ENCODE data around the gene HAVCR2.

HAVCR2 gene

GRCh38 chr5:157142317-157143126, 33.7 kb upstream of the HAVCR2 start, which contains the start of gene MED7:
Gene MED7, minus strand, starts transcription at chr5:157142865. Its CDS starts 3,434 bp downstream, at chr5:157139431.
- no peaks in the 10 kb centered on the region for H4K20me1 ChIP-seq (ENCODE audit: control insufficient read depth, insufficient read depth, low read depth, low read length)
- H3F3A ChIP-seq (ENCODE audit: control insufficient read depth, insufficient read depth), result peaks cover 5% of the 10 kb centered on the region; the same call in 1 of the 2 replicates
- H3K36me3 ChIP-seq (ENCODE audit: control insufficient read depth, low read length), result peaks cover 36% of the 10 kb centered on the region
- H3K9me3 ChIP-seq (ENCODE audit: control insufficient read depth, insufficient read depth, low read length), result no peaks in the 10 kb centered on the region
- peak within 1 kb of the TSS; percentile 91 for H3K4me3 ChIP-seq (ENCODE audit: low read length)
- peak within 1 kb of the TSS; percentile 85 for H3K4me2 ChIP-seq (ENCODE audit: low read length)
- H3K4me1 ChIP-seq (ENCODE audit: control insufficient read depth, low read length), result peaks cover 22% of the 10 kb centered on the region
- no peaks in the 10 kb centered on the region for H3K27me3 ChIP-seq (ENCODE audit: control insufficient read depth, low read length)
- H3K9me2 ChIP-seq (replicated peaks; ENCODE audit: control insufficient read depth, low read length), result no peaks in the 10 kb centered on the region
- H3K79me2 ChIP-seq (ENCODE audit: control insufficient read depth, low read length), result peaks cover 51% of the 10 kb centered on the region
- peak within 1 kb of the TSS; percentile 68 for H3K27ac ChIP-seq (ENCODE audit: low read depth, low read length)
- TF ChIP-seq, protein P1, sequence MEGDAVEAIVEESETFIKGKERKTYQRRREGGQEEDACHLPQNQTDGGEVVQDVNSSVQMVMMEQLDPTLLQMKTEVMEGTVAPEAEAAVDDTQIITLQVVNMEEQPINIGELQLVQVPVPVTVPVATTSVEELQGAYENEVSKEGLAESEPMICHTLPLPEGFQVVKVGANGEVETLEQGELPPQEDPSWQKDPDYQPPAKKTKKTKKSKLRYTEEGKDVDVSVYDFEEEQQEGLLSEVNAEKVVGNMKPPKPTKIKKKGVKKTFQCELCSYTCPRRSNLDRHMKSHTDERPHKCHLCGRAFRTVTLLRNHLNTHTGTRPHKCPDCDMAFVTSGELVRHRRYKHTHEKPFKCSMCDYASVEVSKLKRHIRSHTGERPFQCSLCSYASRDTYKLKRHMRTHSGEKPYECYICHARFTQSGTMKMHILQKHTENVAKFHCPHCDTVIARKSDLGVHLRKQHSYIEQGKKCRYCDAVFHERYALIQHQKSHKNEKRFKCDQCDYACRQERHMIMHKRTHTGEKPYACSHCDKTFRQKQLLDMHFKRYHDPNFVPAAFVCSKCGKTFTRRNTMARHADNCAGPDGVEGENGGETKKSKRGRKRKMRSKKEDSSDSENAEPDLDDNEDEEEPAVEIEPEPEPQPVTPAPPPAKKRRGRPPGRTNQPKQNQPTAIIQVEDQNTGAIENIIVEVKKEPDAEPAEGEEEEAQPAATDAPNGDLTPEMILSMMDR (IDR thresholded peaks at IDR 0.05; ENCODE audit: low read depth, low read length, poor library complexity, severe bottlenecking), result no peak
- no peak for TF ChIP-seq EZH2phosphoT487 (IDR thresholded peaks at IDR 0.05; ENCODE audit: borderline replicate concordance, low read length)

GRCh38 chr5:157137691-157138090, 28.8 kb upstream of the HAVCR2 start:
- no peaks in the 10 kb centered on the region for H4K20me1 ChIP-seq (ENCODE audit: control insufficient read depth, insufficient read depth, low read depth, low read length)

DNA sequence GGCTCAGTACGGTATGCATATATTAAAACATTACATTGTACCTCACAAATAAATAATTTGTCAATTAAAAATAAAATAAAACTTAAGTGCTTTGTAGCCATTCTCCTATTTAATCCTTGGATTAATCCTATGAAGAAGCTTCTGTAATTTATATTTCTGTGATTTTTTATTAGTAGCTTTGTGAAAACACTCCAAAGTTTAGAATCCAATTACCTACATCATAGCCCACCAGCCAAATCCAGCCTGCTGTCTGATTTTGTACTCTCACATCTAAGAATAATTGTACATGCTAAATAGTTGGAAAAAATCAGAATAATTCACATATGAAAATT, 23.4 kb upstream of the HAVCR2 start:
- H3K79me2 ChIP-seq (ENCODE audit: control insufficient read depth, low read length), result peaks cover 5% of the 10 kb centered on the region
- H3K4me1 ChIP-seq (ENCODE audit: control insufficient read depth, low read length), result peaks cover 52% of the 10 kb centered on the region
- peaks cover 21% of the 10 kb centered on the region for H3F3A ChIP-seq (ENCODE audit: control insufficient read depth, insufficient read depth)
- TF ChIP-seq, protein P1 (IDR thresholded peaks at IDR 0.05; ENCODE audit: low read depth, low read length, poor library complexity, severe bottlenecking), result no peak
- no peaks in the 10 kb centered on the region for H3K27me3 ChIP-seq (ENCODE audit: control insufficient read depth, low read length)
- H3K9me3 ChIP-seq (ENCODE audit: control insufficient read depth, insufficient read depth, low read length), result no peaks in the 10 kb centered on the region
- H3K27ac ChIP-seq (ENCODE audit: low read depth, low read length), result no peak overlapping the region
- H3K4me2 ChIP-seq (ENCODE audit: low read length), result no peak overlapping the region
- no peaks in the 10 kb centered on the region for H4K20me1 ChIP-seq (ENCODE audit: control insufficient read depth, insufficient read depth, low read depth, low read length)
- H3K36me3 ChIP-seq (ENCODE audit: control insufficient read depth, low read length), result no peaks in the 10 kb centered on the region; the same call in 1 of the 2 replicates
- no peaks in the 10 kb centered on the region for H3K9me2 ChIP-seq (replicated peaks; ENCODE audit: control insufficient read depth, low read length)
- no peak overlapping the region for H3K4me3 ChIP-seq (ENCODE audit: low read length)

More at GRCh38 chr5:157137691-157138090, 28.8 kb upstream of the HAVCR2 start:
- H3K36me3 ChIP-seq (ENCODE audit: control insufficient read depth, low read length), result peaks cover 39% of the 10 kb centered on the region
- no peak for TF ChIP-seq EZH2phosphoT487 (IDR thresholded peaks at IDR 0.05; ENCODE audit: borderline replicate concordance, low read length)
- TF ChIP-seq, protein P1 (IDR thresholded peaks at IDR 0.05; ENCODE audit: low read depth, low read length, poor library complexity, severe bottlenecking), result no peak
- no peak overlapping the region for H3K4me3 ChIP-seq (ENCODE audit: low read length)
- no peaks in the 10 kb centered on the region for H3K9me2 ChIP-seq (replicated peaks; ENCODE audit: control insufficient read depth, low read length)
- H3K9me3 ChIP-seq (ENCODE audit: control insufficient read depth, insufficient read depth, low read length), result no peaks in the 10 kb centered on the region
- H3K27me3 ChIP-seq (ENCODE audit: control insufficient read depth, low read length), result no peaks in the 10 kb centered on the region
- no peak overlapping the region for H3K27ac ChIP-seq (ENCODE audit: low read depth, low read length)
- no peak overlapping the region for H3K4me2 ChIP-seq (ENCODE audit: low read length)
- H3K79me2 ChIP-seq (ENCODE audit: control insufficient read depth, low read length), result peaks cover 57% of the 10 kb centered on the region
- H3K4me1 ChIP-seq (ENCODE audit: control insufficient read depth, low read length), result peaks cover 30% of the 10 kb centered on the region
- peaks cover 14% of the 10 kb centered on the region; the same call in 1 of the 2 replicates for H3F3A ChIP-seq (ENCODE audit: control insufficient read depth, insufficient read depth)

Data from DOHH2 (cell line).